ENCODE data around the gene TAS2R5.
"Not testable (repeated sequence)": the region's sequence is repeated elsewhere in the genome, so short reads cannot be mapped to it uniquely, and the experiment has no call there.

The TAS2R5 gene

GRCh38 chr7:141789917-141790316, at the start of gene TAS2R5:
Gene TAS2R5, plus strand, starts transcription at chr7:141790217. Its CDS starts 145 bp downstream, at chr7:141790362.
- no peak for DNase-seq

GRCh38 chr7:141742229-141742628, 47.8 kb upstream of the TAS2R5 start:
- no peak for DNase-seq

DNA sequence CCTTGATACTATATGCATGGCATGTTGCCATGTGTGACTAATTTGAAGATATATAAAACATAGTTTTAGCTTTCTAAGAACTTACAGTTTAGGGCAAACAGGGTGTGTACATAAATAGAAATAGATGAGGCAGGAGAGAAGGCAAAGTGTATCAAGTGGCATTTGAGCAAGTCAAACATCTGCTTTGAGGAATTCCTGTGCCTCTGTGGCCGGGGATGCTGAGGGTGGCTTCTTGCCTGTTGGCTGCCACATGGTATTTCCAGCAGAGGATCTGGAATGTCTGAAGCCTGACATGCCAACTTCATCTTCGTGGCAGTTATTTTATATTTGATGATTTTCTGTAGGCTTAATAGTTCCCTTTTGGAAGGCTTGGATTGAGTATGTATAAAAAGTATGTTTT, 45.9 kb upstream of the TAS2R5 start:
- no peak for DNase-seq

GRCh38 chr7:141748396-141748795, 41.6 kb upstream of the TAS2R5 start:
- DNase-seq = no peak

- not testable (repeated sequence) for DNase-seq
Measured at GRCh38 chr7:141751904-141752303, 38.1 kb upstream of the TAS2R5 start.

DNA sequence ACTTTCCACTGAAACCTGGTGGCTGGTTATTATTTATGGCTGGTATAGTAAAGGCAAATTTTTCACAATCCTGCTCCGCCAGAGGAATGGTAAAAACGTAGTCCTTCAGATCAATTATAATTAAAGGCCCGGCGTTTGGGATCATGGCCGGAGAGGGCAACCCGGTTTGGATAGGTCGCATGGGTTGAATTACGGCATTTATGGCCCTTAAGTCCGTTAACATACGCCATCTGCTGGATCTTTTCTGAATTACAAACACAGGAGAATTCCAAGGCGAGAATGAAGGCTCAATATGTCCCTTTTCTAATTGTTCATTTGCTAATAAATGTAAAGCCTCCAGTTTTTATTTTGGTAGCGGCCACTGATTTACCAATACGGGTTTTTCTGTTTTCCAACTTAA, 37.4 kb upstream of the TAS2R5 start:
- no peak for DNase-seq

- no peak for DNase-seq
Measured at GRCh38 chr7:141754939-141755338, 35.1 kb upstream of the TAS2R5 start.

DNA sequence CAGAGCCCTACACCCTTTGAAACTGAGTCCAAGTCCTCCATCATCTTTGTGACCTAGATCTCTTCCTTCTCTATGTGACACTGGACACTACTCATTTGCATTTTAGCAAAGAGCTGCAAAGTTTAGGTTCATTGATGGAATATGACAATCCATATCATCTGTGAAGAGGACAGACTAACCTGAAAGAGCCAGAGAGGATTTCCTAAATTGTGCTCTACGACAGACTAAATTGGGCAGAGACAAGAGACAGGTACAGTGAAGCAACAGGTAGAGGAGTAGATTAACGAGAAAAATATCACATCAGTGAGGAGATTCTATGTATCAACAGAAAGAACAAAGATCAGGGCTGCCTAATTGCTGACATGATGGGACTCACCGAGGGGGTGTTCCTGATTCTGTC, 26.2 kb upstream of the TAS2R5 start, which contains the start of gene TAS2R3:
Gene TAS2R3 (plus strand): TSS at position 301 of the 400 bp plus-strand sequence. CDS start 62 bp downstream, at position 363.
- DNase-seq = no peak

DNA sequence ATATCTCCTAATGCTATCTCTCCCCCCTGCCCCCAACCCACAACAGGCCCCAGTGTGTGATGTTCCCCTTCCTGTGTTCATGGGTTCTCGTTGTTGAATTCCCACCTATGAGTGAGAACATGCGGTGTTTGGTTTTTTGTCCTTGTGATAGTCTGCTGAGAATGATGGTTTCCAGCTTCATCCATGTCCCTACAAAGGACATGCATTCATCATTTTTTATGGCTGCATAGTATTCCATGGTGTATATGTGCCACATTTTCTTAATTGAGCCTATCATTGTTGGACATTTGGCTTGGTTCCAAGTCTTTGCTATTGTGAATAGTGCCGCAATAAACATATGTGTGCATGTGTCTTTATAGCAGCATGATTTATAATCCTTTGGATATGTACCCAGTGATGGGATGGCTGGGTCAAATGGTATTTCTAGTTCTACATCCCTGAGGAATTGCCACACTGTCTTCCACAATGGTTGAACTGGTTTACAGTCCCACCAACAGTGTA, 19.9 kb upstream of the TAS2R5 start:
- DNase-seq = not testable (repeated sequence)

- no peak for DNase-seq
Measured at GRCh38 chr7:141776374-141776773, 13.6 kb upstream of the TAS2R5 start, which contains the start of gene TAS2R4. Gene TAS2R4, plus strand, starts transcription at chr7:141776674. Its CDS starts 1,815 bp downstream, at chr7:141778489.

DNA sequence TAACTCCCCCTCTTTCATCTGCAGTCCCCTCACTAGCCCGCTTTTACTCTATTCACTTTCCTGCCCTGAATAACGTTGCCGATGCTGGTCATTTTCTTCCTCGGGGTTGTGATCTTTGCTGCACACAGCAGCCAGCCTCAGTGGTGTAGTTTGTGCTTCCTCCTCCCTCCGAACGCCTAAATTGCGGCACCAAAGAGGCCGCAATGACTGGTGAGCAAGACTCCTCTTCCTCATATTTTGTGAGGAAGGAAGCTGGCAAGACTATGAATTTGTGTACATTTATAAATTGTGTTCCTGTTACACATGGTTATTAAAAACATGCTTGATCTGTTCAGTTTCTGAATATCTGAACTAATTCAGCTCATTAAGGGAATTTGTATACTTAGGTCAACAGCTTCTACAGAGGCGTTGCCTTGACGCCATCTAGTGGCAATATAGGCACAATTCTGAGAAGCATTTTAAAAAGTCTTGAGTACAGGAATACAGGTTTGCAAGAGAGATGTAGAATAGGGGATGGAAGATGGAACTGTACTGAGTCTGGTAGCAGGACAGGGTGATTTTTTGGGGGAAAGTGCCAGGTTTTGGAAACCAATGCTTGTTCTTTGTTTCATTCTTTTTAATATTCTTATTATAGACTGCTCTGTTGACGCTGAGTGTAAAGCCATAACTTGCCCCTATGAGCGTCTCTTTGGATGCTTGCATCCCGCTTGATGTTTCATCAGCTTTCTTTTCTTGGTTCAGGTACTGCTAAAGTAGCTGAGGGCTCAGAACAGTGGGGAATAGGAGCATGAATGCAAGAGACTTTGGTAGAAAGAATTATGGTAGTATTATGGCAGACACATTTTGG, 4.1 kb upstream of the TAS2R5 start:
- DNase-seq = no peak

DNA sequence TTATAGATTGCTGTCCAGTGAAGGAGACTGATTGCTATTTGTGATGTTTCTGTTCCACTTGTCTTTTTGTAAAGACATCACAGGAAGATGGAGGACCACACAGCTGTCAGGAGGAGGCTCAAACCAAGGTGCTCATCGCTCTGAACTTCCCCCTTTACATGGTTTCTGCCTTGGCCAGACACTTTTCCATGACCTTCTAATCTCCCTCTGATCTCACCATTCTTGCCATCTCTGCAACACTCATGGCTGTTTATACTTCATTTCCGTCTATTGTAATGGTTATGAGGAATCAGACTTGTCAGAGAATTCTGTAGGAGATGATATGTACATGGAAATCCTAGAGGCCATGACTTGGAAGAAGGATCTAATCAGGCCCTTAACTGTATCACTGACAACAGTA, 1.7 kb upstream of the TAS2R5 start:
- no peak for DNase-seq

DNA sequence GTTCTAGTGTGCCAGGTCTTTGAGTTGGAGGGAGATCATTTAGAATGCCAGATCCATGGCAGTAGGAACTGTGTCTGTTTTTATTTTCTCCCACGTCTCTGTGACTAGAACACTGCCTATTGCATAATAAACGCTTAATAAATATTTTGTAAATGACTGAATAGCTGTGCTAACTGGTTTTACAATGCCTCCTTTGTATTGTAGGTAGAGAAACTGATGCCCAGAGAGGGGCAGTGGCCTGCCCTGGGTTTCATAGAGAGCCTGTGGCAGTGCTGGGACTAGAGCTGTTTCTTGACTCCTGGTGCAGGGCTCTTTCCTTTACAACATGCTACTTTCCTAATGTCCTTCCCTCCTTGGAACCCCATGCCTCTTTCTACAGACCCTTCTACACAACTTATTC, 2.5 kb downstream of the TAS2R5 start:
- DNase-seq = no peak

DNA sequence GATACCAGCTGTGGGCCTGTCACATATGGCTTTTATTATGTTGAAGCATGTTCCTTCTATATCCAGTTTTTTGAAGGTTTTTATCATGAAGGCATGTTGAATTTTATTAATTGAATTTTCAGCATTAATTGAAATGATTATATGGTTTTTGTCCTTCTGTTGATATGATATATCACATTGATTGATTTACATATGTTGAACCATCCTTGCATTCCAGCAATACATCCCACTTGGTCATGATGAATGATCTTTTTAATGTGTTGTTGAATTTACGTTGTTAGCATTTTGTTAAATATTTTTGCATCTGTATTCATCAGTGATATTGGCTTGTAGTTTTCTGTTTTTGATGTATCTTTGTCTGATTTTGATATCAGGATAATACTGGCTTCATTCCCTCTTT, 30.1 kb downstream of the TAS2R5 start:
- no peak for DNase-seq

- not testable (repeated sequence) for DNase-seq
Measured at GRCh38 chr7:141822432-141822831, 32.4 kb downstream of the TAS2R5 start.

DNA sequence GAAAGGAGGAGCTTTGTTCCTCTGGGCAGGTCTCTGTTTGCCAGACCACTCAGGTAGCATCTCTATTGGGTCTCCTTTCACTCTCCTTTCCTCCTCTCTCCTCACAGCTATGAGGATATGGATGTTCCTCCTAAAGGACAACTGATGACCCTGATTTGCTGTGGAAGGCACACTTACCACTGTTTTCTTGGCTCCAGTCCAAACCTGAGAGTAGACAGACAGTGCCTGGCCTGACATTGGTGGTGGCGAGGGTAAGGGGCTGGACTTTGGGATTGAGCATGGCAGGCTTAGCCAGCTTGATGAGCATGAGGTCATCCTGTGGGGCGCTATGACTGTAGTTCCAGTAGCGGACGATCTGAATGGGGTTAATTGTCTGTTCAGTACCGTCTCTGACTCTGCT, 47.7 kb downstream of the TAS2R5 start:
- DNase-seq = no peak

GRCh38 chr7:141838581-141838980, 48.6 kb downstream of the TAS2R5 start:
- DNase-seq = no peak

GRCh38 chr7:141839256-141839655, 49.2 kb downstream of the TAS2R5 start:
- DNase-seq = no peak

DNA sequence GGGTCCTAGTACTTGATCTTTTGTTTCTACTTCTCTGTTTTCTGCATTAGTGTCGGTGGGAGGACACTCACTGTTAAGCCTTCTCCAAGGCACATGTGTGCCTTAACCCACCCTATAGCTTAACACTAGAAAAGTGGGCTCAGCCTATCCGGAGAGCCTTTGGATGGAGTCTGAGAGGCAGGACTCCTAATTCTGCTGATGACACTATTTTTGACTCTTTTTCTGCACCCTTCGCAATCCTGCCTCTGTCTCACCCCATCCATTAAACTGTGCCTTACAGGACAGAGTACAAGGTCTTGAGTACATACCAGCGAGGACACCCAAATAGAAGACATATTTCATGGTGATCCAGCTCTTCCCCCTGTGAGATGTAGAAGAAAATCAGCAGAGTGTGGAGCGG, 50.7 kb downstream of the TAS2R5 start:
- no peak for DNase-seq
